M059J (cell line): ENCODE measurements around the gene EPG5. TPM values are rescaled to one million over a fixed set of nuclear protein-coding genes. Genes with fewer than 3 reads are reported as not detected.
"Not testable (repeated sequence)": the region's sequence is repeated elsewhere in the genome, so short reads cannot be mapped to it uniquely, and the experiment has no call there.

ENCODE experiments used
- DNase-seq: peaks from one replicate; pipeline ENCODE4 v3.0.0-alpha.2; 2012; ENCODE audit warnings: low read depth
- total RNA-seq: library from RNA; depleted of rRNA; stranded (reverse); fragments of >200 nt; shearing (Covaris generic); gene quantifications from 2 replicates; pipeline ENCODE4 v1.2.3, GENCODE V29; 2014; rRNA removed

EPG5 gene
- total RNA-seq = 15.9 and 29.0 TPM in 2 replicates

GRCh38 chr18:45967007-45967706 is at the start of gene EPG5:
Gene EPG5, minus strand, starts transcription at chr18:45967329. Its CDS starts 90 bp downstream, at chr18:45967239.
- DNase-seq = peak; percentile 95

DNA sequence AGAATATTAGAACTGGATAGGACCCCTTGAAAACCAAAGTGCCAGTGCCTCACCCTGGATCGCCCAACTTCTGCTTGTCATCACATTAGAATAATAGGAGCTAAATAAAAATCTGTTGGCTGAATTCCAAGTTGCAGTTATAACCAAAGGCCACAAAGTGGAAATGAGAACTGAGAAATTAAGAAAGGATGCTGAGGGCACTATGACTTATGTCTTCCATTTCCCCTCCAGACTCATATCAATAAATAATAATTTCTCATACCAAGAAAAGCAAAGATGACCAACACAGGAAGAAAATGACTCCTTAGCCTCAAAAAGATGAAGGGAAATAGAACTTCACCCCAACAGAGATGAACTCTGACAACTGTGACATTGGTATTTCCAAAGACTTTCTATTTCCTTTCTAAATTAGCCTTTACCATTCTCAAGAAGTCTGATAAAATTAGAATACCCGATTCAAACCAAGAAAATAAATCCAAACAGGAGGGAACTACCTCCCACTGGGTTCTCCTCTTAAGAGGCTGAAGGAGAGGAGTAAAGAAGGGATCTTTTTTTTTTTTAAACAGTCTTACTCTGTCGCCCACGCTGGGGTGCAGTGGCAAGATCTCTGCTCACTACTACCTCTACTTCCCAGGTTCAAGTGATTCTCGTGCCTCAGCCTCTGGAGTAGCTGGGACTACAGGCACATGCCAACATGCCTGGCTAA is 46.5 kb upstream of the EPG5 start:
- DNase-seq = peak; percentile 10

DNA sequence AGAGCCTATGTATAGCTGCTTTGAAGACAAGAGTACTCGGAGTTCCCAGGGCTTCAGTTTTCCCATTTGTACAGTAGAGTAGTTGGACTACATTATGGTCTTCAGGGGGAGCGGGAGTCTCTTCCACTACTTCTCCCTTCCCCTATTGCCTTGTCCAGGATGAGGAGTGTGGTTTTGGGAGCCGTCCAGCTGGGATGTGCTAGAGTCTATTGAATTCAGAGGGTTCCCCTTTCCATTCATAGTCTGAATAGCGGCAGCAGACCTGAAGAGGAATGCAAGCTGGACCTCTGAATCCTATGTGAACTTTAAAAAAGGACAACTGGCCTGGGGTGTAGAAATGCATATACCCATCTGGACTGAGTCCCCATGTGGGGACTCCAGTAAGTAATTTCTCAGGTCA is 43.5 kb upstream of the EPG5 start:
- no peak for DNase-seq

DNA sequence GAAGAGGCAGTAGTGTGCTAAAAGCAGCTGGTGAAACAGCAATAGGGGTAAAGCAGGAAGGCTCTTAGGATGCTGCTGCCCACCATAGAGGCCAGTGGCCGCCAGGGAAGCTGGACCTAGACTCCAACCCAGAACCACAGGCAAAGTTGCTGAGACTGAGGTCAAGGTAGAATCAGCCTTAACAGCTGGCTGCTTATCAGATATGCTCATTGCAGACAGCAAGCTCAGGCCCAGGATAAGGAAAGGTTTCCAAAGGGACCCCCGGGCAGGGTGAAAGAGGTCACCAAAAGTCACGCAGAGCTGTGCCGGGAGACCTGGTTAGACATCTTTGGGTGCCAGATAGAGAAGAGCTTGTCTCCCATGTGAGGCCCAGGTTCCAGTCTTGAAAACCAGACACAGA is 42.9 kb upstream of the EPG5 start:
- DNase-seq = no peak

DNA sequence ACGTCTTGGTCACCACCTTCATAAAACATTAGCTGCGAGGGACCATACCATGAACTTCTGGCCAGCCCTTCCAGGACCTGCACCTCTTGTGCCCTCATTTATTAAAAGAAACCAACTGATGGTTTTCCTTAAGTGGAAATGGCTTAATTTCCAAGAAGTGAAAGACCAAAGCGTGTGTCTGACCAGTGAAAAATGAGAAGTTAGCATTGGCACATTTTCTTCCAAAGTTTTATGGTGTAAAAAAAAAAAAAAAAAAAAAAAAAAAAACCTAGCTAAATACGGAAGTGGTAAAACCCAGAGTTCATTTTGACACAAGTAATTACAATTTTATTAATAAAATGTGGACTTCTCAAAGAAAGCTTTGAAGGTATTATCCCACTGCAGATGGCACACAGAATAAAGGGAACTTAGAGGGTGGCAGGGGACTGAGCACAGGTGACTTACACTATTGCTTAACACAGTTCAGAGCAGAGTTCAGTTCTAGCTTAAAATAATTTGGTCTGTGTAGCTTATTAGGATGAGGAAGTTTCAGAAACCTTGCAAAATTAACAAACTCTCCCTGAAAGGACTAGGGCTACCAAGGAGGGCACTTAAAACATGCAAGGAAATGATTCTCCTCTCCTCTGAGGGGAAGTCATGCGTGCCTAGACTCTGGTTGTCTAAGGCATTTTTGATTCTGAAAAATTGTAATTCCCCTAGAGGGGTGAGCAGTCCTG is 42.2 kb upstream of the EPG5 start:
- no peak for DNase-seq

GRCh38 chr18:46008531-46008930 is 41.4 kb upstream of the EPG5 start:
- no peak for DNase-seq

- no peak for DNase-seq
Measured at GRCh38 chr18:46007165-46007564, 40.0 kb upstream of the EPG5 start.

GRCh38 chr18:46002934-46003333 is 35.8 kb upstream of the EPG5 start:
- no peak for DNase-seq

DNA sequence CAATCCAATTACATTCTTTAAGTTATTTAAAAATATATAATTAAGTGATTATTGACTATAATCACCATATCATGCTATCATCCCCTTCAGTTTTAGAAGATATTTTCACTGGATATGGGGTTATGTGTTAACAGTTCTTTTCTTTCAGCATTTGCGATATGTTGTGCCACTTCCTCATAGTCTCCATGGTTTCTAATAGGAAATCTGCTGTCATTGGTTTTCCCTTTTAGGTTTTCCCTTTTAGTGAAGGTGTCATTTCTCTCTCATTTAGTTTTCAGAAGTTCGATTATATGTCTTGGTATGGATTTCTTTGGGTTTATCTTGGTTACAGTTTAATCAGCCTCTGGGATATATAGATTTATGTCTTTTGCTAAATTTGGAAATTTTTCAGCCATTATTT is 34.8 kb upstream of the EPG5 start:
- DNase-seq = no peak

GRCh38 chr18:46001074-46001473 is 33.9 kb upstream of the EPG5 start:
- no peak for DNase-seq

DNA sequence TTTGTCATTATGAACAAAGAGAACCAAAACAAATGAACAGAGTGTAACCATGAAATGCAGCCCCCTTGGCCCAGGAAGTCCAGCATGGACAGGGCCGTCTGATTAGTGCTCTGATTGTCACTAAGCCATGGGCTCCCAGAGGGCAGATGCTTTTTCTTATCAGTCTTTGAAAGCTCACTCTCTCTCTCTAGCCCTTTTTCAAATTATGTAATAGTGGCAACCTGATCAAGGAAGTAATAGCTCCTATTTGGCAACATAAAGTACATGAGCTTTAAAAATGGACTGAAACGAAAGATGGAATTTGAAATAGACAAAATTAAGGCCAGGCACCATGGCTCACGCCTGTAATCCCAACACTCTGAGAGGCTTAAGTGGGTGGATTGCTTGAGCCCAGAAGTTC is 32.4 kb upstream of the EPG5 start:
- DNase-seq = no peak

- no peak for DNase-seq
Measured at GRCh38 chr18:45998244-45998643, 31.1 kb upstream of the EPG5 start.

- DNase-seq = no peak
Measured at GRCh38 chr18:45997700-45998151, 30.6 kb upstream of the EPG5 start.

GRCh38 chr18:45995461-45995860 is 28.3 kb upstream of the EPG5 start:
- DNase-seq = no peak

GRCh38 chr18:45993438-45993837 is 26.3 kb upstream of the EPG5 start:
- DNase-seq = peak; percentile 90

DNA sequence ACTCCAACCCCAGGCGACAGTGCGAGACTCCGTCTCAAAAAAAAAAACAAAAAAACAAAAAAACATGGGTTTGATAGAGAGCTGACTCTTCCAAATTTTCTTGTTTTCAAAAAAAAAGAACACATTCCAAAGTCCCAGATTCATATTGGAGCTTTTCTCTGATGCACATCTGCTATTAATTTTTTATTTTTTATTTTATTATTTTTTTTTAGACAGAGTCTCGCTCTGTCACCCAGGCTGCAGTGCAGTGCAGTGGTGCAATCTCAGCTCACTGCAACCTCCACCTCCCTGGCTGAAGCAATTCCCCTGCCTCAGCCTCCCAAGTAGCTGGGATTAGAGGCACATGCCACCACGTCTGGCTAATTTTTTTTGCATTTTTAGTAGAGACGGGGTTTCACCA is 25.4 kb upstream of the EPG5 start:
- DNase-seq = not testable (repeated sequence)

GRCh38 chr18:45991788-45992187 is 24.7 kb upstream of the EPG5 start:
- DNase-seq = no peak

DNA sequence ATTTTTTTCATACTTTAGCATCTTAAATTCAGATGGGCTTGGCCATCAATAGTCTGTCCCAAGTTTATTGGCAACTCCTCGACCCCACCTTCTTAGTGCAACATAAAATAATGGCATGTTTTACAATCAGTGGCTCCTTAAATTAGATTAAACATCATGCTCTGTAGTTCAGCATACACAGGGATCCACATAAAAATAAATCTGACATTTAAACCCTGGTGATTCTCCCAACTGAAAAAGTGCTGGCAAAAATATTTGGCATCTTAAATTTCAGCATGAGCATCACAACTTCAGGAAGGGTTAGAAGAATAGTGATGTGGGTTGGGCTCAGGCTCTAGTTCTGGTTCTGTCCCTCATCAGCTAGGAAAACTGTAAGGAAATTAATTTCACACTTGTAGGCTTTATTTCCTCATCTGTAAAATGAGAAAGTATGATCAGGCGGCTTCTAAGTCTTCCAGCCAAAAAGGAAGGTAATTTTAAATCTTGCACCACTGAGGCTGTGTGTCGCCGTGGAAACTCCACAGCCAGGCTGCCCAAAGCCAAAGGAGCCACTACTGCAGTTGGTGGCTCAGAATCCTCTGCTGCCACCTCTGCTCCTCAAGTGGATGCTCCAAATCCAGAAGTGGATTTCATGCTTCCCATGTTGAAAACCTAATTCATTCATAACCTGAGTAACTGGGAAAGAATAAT is 17.6 kb upstream of the EPG5 start:
- DNase-seq = no peak

- no peak for DNase-seq
Measured at GRCh38 chr18:45981821-45982220, 14.7 kb upstream of the EPG5 start.

- no peak for DNase-seq
Measured at GRCh38 chr18:45980229-45980628, 13.1 kb upstream of the EPG5 start.

DNA sequence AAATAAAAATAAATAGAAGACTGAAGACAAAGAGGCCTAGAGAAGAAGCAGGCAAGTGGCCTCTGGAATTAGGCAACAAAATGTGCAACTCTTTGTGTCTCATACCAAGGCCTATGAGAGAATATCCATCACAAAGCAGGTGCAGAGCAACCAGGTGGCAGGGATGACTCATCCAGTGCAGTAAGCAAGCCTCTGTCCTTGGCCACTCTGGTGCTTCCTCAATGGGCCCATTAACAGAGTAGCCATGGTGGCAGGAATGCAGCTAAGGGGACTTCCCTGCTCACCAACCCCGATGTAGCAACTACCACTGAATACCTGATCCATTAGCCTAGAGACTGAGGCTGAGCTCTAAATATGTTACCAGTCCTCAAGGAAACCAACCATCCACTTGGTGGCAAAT is 11.0 kb upstream of the EPG5 start:
- DNase-seq = no peak

DNA sequence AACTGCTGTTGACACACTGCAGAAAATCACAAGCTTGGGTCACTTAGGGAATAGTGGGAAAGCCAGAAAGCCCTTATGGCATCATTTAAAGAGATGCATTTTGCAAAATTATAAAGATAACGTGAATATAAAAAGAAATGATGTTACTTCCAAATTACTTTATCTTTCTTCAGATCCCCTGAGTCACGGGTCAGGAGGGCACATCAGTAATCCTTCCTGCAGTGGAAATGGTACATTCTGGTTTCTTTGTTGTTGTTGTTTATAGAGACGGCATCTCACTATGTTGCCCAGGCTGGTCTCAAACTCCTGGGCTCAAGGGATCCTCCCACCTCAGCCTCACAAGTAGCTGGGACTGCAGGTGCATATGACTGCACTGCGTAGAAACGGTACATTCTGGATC is 9.8 kb upstream of the EPG5 start:
- DNase-seq = peak; percentile 40
